K562 (cell line): ENCODE data around the gene MYOZ3. TPM values are rescaled to one million over a fixed set of nuclear protein-coding genes. Genes with fewer than 3 reads are reported as not detected.

Experiments used
- DIDO1 ChIP-seq: fragments of 450-650 bp; IDR thresholded peaks from 2 replicates; pipeline ENCODE4 v1.6.1; 2016; ENCODE audit warnings: low read depth, missing biosample characterization, missing genetic modification characterization
- ELF2 ChIP-seq: fragments of 250-450 bp; sonication (Bioruptor Pico); IDR thresholded peaks from 2 replicates; pipeline ENCODE4 v1.5.0; 2021; ENCODE audit warnings: mild to moderate bottlenecking
- HNRNPLL ChIP-seq: fragments of 200-400 bp; formaldehyde crosslinking; IDR thresholded peaks from 2 replicates; pipeline ENCODE4 v1.6.1; 2017; ENCODE audit warnings: low read length, low read depth, mild to moderate bottlenecking; ENCODE audit not compliant: poor library complexity, severe bottlenecking
- LCOR ChIP-seq: sonication (generic); formaldehyde crosslinking; IDR thresholded peaks from 2 replicates; pipeline ENCODE4 v1.8.0; 2022; ENCODE audit warnings: mild to moderate bottlenecking, missing genetic modification reagents
- POLR2B ChIP-seq: fragments of 450-650 bp; IDR thresholded peaks from 2 replicates; pipeline ENCODE4 v1.6.1; 2018; ENCODE audit warnings: low read depth; ENCODE audit not compliant: partially characterized antibody
- SETDB1 ChIP-seq: IDR thresholded peaks from one replicate; pipeline ENCODE4 v1.6.1; 2012; ENCODE audit warnings: low read length, control low read depth, inconsistent platforms
- SMARCA5 ChIP-seq: fragments of 450-650 bp; IDR thresholded peaks from 2 replicates; pipeline ENCODE4 v1.6.1; 2016
- ZFP1 ChIP-seq: fragments of 450-650 bp; formaldehyde crosslinking; IDR thresholded peaks from 2 replicates; pipeline ENCODE4 v1.4.0; 2020; ENCODE audit warnings: mild to moderate bottlenecking, mixed read lengths
- polyA plus RNA-seq, 8 experiments: library from polyadenylated mRNA; depleted of rRNA in 4 of 8; stranded (reverse) in 5 of 8; unstranded in 3 of 8; fragments of >200 nt; fragmentation: Nextera tagmentation in 2 of 8; fragmentation: Illumina TruSeq in 1 of 8; extraction: Ambion mirVana in 2 of 8; extraction: Trizol in 1 of 8; gene quantifications; 2 replicates each; pipeline versions ENCODE4 v1.2.1 to v1.2.3, GENCODE V29; 2011 to 2014; ENCODE audit warnings: inconsistent platforms in 1 of 8, missing spikeins in 1 of 8
- total RNA-seq, 7 experiments: library from RNA; depleted of rRNA in 6 of 7; stranded (reverse); fragments of >200 nt in 6 of 7; fragmentation: Illumina TruSeq in 2 of 7; extraction: Trizol in 2 of 7; gene quantifications; 2 replicates each; pipeline versions ENCODE4 v1.2.1 to v1.2.3, GENCODE V29; 2011 to 2021; ENCODE audit warnings: low replicate concordance in 1 of 7
- TF ChIP-seq, protein P1 (sequence below), 2 experiments: fragments of 450-650 bp in 1 of 2; sonication (generic) in 1 of 2; formaldehyde crosslinking in 1 of 2; IDR thresholded peaks in 1 of 2; conservative IDR thresholded peaks in 1 of 2; 2 replicates each; pipeline versions ENCODE4 v1.6.1 to v1.8.1; 2016 to 2023; ENCODE audit warnings: mild to moderate bottlenecking in 2 of 2, moderate library complexity in 2 of 2, inconsistent platforms in 1 of 2, missing genetic modification reagents in 1 of 2
- TF ChIP-seq, protein P2 (sequence below): fragments of 250-450 bp; sonication (Bioruptor Pico); IDR thresholded peaks from 2 replicates; pipeline ENCODE4 v1.4.0; 2020; ENCODE audit warnings: mild to moderate bottlenecking
- TF ChIP-seq, protein P3 (sequence below): fragments of 250-450 bp; sonication (Bioruptor Pico); IDR thresholded peaks from 2 replicates; pipeline ENCODE4 v1.8.0; 2021; ENCODE audit warnings: borderline replicate concordance, mild to moderate bottlenecking, moderate library complexity; ENCODE audit not compliant: poor library complexity, severe bottlenecking
- TF ChIP-seq, protein P4 (sequence below): fragments of 200-800 bp; sonication (Bioruptor generic); IDR thresholded peaks from 2 replicates; pipeline ENCODE4 v1.6.1; 2016; ENCODE audit warnings: missing genetic modification characterization, missing compliant biosample characterization
- TF ChIP-seq, protein P5 (sequence below): fragments of 250-450 bp; sonication (Bioruptor Pico); IDR thresholded peaks from 2 replicates; pipeline ENCODE4 v1.8.0; 2022; ENCODE audit warnings: inconsistent platforms

Gene MYOZ3
- total and polyA plus RNA-seq, 9 of the 15 experiments (the other 6 are each of a cell fraction or from before 2014, with no cell fraction given), result not detected

DNA sequence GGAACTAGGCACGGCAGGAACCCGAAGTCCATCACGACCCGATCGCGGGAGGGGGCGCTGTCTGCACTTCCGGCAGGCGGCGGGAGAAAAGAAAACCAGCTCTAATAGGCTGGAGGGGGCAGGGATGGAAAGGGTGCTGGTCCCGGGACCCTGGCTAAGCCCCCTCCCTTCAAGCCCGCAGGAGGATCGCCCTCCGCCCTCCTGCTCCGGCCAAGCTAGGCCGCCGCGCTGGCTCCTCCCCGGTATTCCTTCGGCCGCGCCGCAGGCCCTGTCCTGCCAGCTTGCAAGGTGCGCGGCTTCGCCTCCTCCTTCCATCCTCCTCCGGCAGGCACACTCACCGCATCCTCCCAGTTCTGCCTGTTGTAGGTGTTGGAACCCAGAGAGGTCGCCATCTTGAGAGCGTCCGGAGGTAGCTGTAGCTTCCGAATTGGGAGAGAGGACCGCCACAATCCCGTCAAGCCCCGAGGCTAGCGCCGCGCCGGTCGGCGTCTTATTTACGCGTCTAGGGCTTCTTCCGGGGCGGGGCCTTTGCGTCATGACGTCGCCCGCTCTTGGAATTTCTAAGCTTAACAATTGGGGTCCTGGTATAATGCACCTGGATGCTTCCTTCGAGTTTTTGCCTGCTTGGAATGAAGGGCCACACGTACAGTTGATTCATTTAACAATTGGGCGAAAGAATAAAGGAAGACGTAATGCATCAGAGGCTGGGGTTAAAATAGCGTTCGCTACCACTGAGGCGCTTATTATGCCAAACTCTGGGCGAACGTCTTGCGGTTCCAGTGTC lies 39.7 kb downstream of the MYOZ3 start, which contains the start of gene RBM22 (continued):
- TF ChIP-seq, protein P1, sequence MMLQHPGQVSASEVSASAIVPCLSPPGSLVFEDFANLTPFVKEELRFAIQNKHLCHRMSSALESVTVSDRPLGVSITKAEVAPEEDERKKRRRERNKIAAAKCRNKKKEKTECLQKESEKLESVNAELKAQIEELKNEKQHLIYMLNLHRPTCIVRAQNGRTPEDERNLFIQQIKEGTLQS (IDR thresholded peaks at IDR 0.05), result no peak; the same call in 1 of the 2 replicates
- TF ChIP-seq, protein P1 (CRISPR knock-in tag; conservative IDR thresholded peaks at IDR 0.05), result peak; percentile 73; the same call in 1 of the 2 replicates
- TF ChIP-seq, protein P2, sequence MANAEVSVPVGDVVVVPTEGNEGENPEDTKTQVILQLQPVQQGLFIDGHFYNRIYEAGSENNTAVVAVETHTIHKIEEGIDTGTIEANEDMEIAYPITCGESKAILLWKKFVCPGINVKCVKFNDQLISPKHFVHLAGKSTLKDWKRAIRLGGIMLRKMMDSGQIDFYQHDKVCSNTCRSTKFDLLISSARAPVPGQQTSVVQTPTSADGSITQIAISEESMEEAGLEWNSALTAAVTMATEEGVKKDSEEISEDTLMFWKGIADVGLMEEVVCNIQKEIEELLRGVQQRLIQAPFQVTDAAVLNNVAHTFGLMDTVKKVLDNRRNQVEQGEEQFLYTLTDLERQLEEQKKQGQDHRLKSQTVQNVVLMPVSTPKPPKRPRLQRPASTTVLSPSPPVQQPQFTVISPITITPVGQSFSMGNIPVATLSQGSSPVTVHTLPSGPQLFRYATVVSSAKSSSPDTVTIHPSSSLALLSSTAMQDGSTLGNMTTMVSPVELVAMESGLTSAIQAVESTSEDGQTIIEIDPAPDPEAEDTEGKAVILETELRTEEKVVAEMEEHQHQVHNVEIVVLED (CRISPR knock-in tag), result peak; percentile 94
- TF ChIP-seq, protein P3, sequence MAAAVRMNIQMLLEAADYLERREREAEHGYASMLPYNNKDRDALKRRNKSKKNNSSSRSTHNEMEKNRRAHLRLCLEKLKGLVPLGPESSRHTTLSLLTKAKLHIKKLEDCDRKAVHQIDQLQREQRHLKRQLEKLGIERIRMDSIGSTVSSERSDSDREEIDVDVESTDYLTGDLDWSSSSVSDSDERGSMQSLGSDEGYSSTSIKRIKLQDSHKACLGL (CRISPR knock-in tag), result no peak
- TF ChIP-seq HNRNPLL (peak; percentile 31), SETDB1 (no peak), LCOR (peak; percentile 46; the same call in 1 of the 2 replicates), DIDO1 (peak; percentile 66), SMARCA5 (0 out of 2 replicates have a peak, but pooled peaks have one; percentile 47), POLR2B (peak; percentile 73), ZFP1 (CRISPR knock-in tag) (no peak), ELF2 (CRISPR knock-in tag) (peak; percentile 36)
- TF ChIP-seq, protein P4, sequence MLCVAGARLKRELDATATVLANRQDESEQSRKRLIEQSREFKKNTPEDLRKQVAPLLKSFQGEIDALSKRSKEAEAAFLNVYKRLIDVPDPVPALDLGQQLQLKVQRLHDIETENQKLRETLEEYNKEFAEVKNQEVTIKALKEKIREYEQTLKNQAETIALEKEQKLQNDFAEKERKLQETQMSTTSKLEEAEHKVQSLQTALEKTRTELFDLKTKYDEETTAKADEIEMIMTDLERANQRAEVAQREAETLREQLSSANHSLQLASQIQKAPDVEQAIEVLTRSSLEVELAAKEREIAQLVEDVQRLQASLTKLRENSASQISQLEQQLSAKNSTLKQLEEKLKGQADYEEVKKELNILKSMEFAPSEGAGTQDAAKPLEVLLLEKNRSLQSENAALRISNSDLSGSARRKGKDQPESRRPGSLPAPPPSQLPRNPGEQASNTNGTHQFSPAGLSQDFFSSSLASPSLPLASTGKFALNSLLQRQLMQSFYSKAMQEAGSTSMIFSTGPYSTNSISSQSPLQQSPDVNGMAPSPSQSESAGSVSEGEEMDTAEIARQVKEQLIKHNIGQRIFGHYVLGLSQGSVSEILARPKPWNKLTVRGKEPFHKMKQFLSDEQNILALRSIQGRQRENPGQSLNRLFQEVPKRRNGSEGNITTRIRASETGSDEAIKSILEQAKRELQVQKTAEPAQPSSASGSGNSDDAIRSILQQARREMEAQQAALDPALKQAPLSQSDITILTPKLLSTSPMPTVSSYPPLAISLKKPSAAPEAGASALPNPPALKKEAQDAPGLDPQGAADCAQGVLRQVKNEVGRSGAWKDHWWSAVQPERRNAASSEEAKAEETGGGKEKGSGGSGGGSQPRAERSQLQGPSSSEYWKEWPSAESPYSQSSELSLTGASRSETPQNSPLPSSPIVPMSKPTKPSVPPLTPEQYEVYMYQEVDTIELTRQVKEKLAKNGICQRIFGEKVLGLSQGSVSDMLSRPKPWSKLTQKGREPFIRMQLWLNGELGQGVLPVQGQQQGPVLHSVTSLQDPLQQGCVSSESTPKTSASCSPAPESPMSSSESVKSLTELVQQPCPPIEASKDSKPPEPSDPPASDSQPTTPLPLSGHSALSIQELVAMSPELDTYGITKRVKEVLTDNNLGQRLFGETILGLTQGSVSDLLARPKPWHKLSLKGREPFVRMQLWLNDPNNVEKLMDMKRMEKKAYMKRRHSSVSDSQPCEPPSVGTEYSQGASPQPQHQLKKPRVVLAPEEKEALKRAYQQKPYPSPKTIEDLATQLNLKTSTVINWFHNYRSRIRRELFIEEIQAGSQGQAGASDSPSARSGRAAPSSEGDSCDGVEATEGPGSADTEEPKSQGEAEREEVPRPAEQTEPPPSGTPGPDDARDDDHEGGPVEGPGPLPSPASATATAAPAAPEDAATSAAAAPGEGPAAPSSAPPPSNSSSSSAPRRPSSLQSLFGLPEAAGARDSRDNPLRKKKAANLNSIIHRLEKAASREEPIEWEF (CRISPR knock-in tag), result no peak
- TF ChIP-seq, protein P5, sequence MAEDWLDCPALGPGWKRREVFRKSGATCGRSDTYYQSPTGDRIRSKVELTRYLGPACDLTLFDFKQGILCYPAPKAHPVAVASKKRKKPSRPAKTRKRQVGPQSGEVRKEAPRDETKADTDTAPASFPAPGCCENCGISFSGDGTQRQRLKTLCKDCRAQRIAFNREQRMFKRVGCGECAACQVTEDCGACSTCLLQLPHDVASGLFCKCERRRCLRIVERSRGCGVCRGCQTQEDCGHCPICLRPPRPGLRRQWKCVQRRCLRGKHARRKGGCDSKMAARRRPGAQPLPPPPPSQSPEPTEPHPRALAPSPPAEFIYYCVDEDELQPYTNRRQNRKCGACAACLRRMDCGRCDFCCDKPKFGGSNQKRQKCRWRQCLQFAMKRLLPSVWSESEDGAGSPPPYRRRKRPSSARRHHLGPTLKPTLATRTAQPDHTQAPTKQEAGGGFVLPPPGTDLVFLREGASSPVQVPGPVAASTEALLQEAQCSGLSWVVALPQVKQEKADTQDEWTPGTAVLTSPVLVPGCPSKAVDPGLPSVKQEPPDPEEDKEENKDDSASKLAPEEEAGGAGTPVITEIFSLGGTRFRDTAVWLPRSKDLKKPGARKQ (CRISPR knock-in tag), result no peak
